ENCODE measurements around the gene VWA5B1.

The VWA5B1 gene

GRCh38 chr1:20368866-20369470, 78.3 kb downstream of the VWA5B1 start:
- no peaks in the 10 kb centered on the region for H3K9me3 Mint-ChIP-seq
- no peak overlapping the region for H3K4me3 Mint-ChIP-seq
- H3K27ac Mint-ChIP-seq: no peak overlapping the region
- peaks cover 42% of the 10 kb centered on the region for H3K4me1 Mint-ChIP-seq
- no peak for ATAC-seq
- no peaks in the 10 kb centered on the region for H3K36me3 Mint-ChIP-seq
- peaks cover 51% of the 10 kb centered on the region for H3K27me3 Mint-ChIP-seq

DNA sequence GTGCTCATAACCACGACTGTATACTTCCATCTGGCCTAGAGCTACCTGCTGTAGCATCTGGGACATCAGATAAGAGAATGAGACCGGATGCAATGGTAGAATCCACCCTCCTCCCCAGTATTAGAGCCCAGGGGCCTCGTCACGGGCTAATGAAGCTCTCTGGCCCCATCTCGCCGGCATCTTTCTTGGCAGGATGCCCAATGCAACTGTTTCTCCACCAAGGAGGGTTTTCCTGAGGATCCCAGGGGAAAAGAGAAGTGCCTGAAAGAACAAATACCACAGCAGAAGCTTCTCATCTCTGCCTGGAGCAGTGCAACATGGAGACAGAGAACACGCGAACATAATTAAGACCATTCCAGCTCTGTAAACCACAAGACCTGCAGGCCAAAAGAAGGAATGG, 80.0 kb downstream of the VWA5B1 start:
- Mint-ChIP-seq H3K27ac (no peak overlapping the region), H3K9me3 (no peaks in the 10 kb centered on the region), H3K36me3 (no peaks in the 10 kb centered on the region), H3K4me1 (peaks cover 41% of the 10 kb centered on the region), H3K27me3 (peaks cover 39% of the 10 kb centered on the region), H3K4me3 (no peak overlapping the region)
- ATAC-seq: no peak

GRCh38 chr1:20371411-20371810, 80.7 kb downstream of the VWA5B1 start:
- Mint-ChIP-seq H3K27ac (no peak overlapping the region), H3K4me3 (no peak overlapping the region), H3K4me1 (peaks cover 34% of the 10 kb centered on the region), H3K9me3 (no peaks in the 10 kb centered on the region), H3K36me3 (no peaks in the 10 kb centered on the region), H3K27me3 (peaks cover 39% of the 10 kb centered on the region)
- ATAC-seq: no peak

- H3K27me3 Mint-ChIP-seq: peaks cover 34% of the 10 kb centered on the region
- peak; percentile 52 for ATAC-seq
Measured at GRCh38 chr1:20371883-20372282, 81.2 kb downstream of the VWA5B1 start.

GRCh38 chr1:20372676-20373075, 82.0 kb downstream of the VWA5B1 start:
- Mint-ChIP-seq H3K27me3 (peaks cover 26% of the 10 kb centered on the region), H3K9me3 (no peaks in the 10 kb centered on the region), H3K27ac (peak overlapping the region; percentile 1), H3K4me3 (no peak overlapping the region), H3K36me3 (no peaks in the 10 kb centered on the region), H3K4me1 (peaks cover 32% of the 10 kb centered on the region)
- no peak for ATAC-seq

More at GRCh38 chr1:20371883-20372282, 81.2 kb downstream of the VWA5B1 start:
- H3K4me1 Mint-ChIP-seq: peaks cover 35% of the 10 kb centered on the region
- no peak overlapping the region for H3K4me3 Mint-ChIP-seq
- H3K27ac Mint-ChIP-seq: no peak overlapping the region
- no peaks in the 10 kb centered on the region for H3K36me3 Mint-ChIP-seq
- no peaks in the 10 kb centered on the region for H3K9me3 Mint-ChIP-seq

DNA sequence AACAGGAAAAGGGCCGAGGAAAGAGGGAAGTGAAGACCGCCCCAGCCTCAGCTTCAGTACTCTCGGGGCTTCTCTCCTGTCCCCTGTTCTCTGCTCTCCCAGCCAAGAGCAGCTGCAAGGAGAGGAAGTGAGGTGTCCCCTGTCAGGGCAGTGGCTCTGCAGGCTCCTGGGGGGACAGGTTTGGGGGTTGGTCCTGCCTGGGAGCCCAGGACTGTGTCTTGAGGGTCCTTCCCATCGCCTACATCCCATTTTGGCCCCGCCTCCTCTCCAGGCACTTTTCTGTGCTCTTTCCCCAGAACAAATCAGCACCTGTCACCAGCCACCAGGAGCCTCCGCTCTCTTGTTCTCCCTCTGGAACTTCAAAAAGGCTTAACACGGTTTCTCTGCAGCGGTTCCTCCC, 82.6 kb downstream of the VWA5B1 start:
- Mint-ChIP-seq H3K9me3 (no peaks in the 10 kb centered on the region), H3K4me3 (no peak overlapping the region), H3K4me1 (peaks cover 30% of the 10 kb centered on the region), H3K27ac (peak overlapping the region; percentile 1), H3K36me3 (no peaks in the 10 kb centered on the region), H3K27me3 (peaks cover 20% of the 10 kb centered on the region)
- ATAC-seq: peak; percentile 73

DNA sequence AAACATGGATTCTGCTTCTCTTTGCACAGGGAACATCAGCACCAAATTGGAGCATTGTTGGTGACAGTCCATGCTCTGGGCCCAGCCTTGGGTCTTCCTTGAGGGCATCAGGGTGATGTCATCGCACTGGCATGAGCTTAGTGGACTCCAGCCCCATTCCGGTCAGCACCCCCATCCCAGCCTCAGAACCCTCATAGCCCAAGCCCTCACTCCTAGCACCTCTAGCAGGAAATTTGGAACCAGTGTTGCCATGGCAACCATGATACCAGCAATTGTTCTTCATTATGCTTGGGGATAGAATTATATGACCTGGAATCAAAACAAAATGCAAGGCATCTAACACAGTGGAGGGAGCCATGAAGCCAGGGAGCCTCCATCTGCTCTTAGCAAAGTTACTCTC, 83.1 kb downstream of the VWA5B1 start:
- H3K9me3 Mint-ChIP-seq: peaks cover 3% of the 10 kb centered on the region
- ATAC-seq: no peak

DNA sequence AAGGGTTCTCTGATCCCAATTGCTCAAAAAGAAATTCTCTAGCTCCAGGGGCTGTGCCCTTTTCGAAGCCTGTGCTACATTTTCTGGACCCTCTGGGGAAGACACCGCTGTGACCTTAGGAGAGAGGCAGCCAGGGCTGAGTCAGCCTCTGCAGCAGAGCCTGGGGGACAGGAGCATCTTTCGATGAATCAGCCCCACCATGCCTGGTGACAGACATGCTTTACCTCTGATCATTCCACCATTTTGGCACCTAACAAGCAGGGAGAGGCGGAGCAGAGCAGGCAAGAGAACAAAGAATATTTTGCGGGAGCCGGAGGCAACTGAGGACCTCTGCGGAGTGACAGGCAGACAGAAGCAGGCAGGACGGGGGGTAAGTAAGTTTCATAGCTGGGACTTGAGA, 84.9 kb downstream of the VWA5B1 start:
- Mint-ChIP-seq H3K9me3 (peaks cover 3% of the 10 kb centered on the region), H3K27me3 (peaks cover 12% of the 10 kb centered on the region), H3K4me3 (no peak overlapping the region), H3K36me3 (no peaks in the 10 kb centered on the region), H3K4me1 (peaks cover 45% of the 10 kb centered on the region), H3K27ac (no peak overlapping the region)
- ATAC-seq: no peak

More for the DNA sequence above, 83.1 kb downstream of the VWA5B1 start:
- Mint-ChIP-seq H3K27ac (no peak overlapping the region), H3K4me1 (peaks cover 35% of the 10 kb centered on the region), H3K4me3 (no peak overlapping the region), H3K36me3 (no peaks in the 10 kb centered on the region), H3K27me3 (peaks cover 15% of the 10 kb centered on the region)

DNA sequence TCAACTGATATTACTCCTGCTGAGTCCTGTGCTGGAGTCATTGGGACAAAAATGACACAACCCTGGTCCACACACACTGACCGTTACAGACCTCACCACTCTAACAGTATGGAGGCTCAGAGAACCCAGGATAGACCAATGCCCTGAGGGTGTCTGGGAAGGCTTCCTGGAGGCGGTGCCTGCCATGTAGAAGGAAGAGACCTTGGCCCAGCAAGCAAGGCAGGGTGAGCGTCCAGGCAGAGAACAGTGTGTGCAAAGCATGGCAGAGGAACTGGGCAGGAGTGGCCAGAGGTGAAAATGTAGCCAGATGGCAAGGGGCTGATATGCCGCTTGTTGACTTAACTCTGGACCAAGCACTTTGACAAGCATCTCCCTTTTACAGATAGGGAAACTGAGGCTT, 85.5 kb downstream of the VWA5B1 start:
- peaks cover 51% of the 10 kb centered on the region for H3K4me1 Mint-ChIP-seq
- no peak overlapping the region for H3K27ac Mint-ChIP-seq
- peaks cover 12% of the 10 kb centered on the region for H3K27me3 Mint-ChIP-seq

DNA sequence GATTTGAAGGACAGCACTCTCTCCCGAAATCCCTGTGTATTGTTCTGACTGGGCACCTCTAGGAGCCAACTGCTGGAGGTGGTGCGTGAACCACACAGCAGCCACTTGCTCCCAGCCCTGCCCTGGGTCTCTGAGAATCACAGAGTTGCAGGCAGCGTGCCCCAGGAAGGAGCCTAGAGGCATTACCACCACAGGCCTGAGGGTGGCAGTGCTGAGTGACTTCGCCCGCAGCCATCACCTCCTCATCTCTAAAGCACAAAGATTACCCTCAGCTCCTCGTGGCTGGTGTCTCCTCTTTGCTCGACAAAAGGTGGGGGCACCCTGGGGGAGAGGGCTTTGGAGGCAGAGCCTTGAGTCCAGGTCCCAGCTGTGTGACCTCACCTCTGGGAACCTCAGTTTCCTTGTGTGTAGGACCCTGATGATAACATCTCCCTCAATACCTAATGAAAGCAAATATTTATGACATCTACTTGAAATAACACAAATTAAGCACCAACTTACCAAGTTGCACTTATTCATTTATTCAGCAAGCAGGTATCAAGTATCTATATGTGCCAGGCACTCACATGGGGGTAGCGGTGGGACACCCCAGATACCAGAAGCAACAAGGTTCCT, 86.3 kb downstream of the VWA5B1 start:
- peak; percentile 53 for ATAC-seq
- peaks cover 48% of the 10 kb centered on the region for H3K4me1 Mint-ChIP-seq
- H3K27me3 Mint-ChIP-seq: peaks cover 12% of the 10 kb centered on the region
- peaks cover 3% of the 10 kb centered on the region for H3K9me3 Mint-ChIP-seq
- no peak overlapping the region for H3K4me3 Mint-ChIP-seq
- no peak overlapping the region for H3K27ac Mint-ChIP-seq
- no peaks in the 10 kb centered on the region for H3K36me3 Mint-ChIP-seq

More for the DNA sequence above, 85.5 kb downstream of the VWA5B1 start:
- ATAC-seq: no peak
- Mint-ChIP-seq H3K4me3 (no peak overlapping the region), H3K9me3 (peaks cover 3% of the 10 kb centered on the region), H3K36me3 (no peaks in the 10 kb centered on the region)

- Mint-ChIP-seq H3K27ac (no peak overlapping the region), H3K4me3 (no peak overlapping the region), H3K27me3 (peaks cover 12% of the 10 kb centered on the region), H3K4me1 (peaks cover 43% of the 10 kb centered on the region), H3K9me3 (peaks cover 7% of the 10 kb centered on the region), H3K36me3 (no peaks in the 10 kb centered on the region)
- no peak for ATAC-seq
Measured at GRCh38 chr1:20377516-20378270, 87.0 kb downstream of the VWA5B1 start.

DNA sequence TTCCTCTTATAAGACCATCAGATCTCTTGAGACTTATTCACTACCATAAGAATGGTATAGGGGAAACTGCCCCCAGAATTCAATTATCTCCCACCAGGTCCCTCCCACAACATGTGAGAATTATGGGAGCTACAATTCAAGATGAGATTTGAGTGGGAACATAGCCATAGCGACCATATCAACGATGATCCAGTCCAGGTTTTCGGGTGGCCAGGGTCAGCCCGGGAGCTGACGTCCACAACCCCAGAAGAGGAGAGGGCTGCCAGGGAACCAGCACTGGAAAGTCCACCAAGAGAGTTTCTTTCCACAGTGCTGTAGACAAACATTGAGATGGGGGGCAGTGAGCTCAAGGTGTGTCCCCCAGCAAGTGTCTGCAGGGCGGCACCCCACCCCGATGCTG, 88.4 kb downstream of the VWA5B1 start:
- Mint-ChIP-seq H3K9me3 (peaks cover 7% of the 10 kb centered on the region), H3K4me1 (peaks cover 40% of the 10 kb centered on the region), H3K4me3 (no peak overlapping the region), H3K36me3 (no peaks in the 10 kb centered on the region), H3K27ac (peak overlapping the region; percentile 14), H3K27me3 (peaks cover 12% of the 10 kb centered on the region)
- no peak for ATAC-seq

DNA sequence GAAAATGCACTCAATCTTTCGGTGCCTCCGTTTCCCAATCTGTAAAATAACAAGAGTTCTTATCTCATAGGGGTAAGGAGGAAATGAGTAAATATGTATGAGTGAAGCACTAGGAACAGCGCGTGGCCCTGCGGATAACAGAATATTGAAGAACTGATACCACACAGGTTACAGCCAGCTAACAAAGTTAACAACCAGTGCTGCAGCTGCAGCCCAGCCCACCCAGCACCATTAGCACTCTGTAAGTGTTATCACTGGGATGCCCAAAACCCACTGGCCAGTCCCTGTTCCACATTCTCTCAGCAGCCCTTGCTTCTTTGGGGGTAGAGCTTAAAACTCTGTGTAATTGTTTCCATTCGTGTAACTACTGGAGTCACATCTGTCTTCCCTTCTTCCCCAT, 89.5 kb downstream of the VWA5B1 start:
- Mint-ChIP-seq H3K27ac (peak overlapping the region; percentile 77), H3K36me3 (no peaks in the 10 kb centered on the region), H3K9me3 (peaks cover 7% of the 10 kb centered on the region), H3K4me1 (peaks cover 50% of the 10 kb centered on the region), H3K4me3 (peak overlapping the region; percentile 27), H3K27me3 (peaks cover 23% of the 10 kb centered on the region)
- ATAC-seq: peak; percentile 62

DNA sequence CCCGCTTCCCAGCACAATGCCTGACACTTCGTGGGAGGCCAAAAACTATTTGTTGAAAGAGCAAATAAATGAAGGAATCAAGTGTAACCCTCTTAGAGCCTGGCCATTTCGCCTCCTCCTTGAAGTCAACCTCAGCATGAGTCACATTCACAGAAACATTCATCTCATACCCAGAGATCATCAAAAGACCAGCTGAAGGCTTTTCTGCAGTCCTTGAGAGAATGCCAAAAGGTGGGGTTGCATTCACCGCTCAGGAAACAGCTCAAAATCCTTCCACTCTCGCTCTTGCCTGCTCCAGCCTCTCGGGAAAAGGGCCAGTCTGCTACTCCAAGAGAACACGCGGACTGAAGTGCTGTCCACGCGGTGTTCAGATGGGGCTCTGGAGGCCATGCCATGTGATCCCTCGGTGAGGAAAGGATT, 90.0 kb downstream of the VWA5B1 start:
- Mint-ChIP-seq H3K4me1 (peaks cover 54% of the 10 kb centered on the region), H3K36me3 (no peaks in the 10 kb centered on the region), H3K9me3 (peaks cover 7% of the 10 kb centered on the region), H3K4me3 (peak overlapping the region; percentile 27), H3K27me3 (peaks cover 23% of the 10 kb centered on the region), H3K27ac (peak overlapping the region; percentile 77)
- ATAC-seq: peak; percentile 79

- peaks cover 58% of the 10 kb centered on the region for H3K4me1 Mint-ChIP-seq
- H3K4me3 Mint-ChIP-seq: no peak overlapping the region
- no peaks in the 10 kb centered on the region for H3K36me3 Mint-ChIP-seq
- H3K27me3 Mint-ChIP-seq: peaks cover 20% of the 10 kb centered on the region
- peak overlapping the region; percentile 77 for H3K27ac Mint-ChIP-seq
- H3K9me3 Mint-ChIP-seq: peaks cover 7% of the 10 kb centered on the region
- ATAC-seq: peak; percentile 82
Measured at GRCh38 chr1:20381045-20381641, 90.5 kb downstream of the VWA5B1 start.
